ENCODE measurements around the gene KRTAP19-6. TPM values are rescaled to one million over a fixed set of nuclear protein-coding genes. Genes with fewer than 3 reads are reported as not detected.

KRTAP19-6 gene
- total and polyA plus RNA-seq, 2 donors (not counting 1 experiment from before 2014, with no cell fraction given): not detected

DNA sequence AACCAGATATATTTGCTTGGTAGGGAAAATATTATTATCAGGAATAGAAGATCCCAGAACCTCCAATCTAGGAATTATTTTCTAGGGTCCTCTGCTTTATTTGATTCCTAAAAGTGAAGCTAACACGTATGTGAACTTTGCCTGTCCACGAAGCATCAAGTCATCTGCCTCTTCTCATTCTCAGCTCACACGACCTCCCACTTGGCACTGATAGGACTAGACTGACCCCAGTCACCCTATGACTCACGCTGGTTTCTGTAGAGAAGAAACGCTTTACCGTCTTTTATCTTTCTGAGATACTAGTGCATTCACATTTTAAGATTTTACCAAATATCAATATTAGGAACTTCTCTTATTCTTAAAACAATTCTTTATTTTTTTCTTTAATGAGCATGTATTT is 21.4 kb upstream of the KRTAP19-6 start:
- H3K79me2 ChIP-seq (ENCODE audit: control insufficient read depth, insufficient read depth, low read length): no peaks in the 10 kb centered on the region
- TF ChIP-seq EZH2 (IDR thresholded peaks at IDR 0.05; ENCODE audit: borderline replicate concordance, insufficient read depth, low read depth, low read length, poor library complexity, severe bottlenecking) (no peak), CTCF (IDR thresholded peaks at IDR 0.05) (no peak)
- no peaks in the 10 kb centered on the region for H3K36me3 ChIP-seq (replicated peaks in 1 of 2; ENCODE audit: control extremely low read depth in 1 of 2, control insufficient read depth in 1 of 2, extremely low read depth in 1 of 2, insufficient read depth in 2 of 2, low read length in 1 of 2)
- Mint-ChIP-seq H3K4me1 (no peaks in the 10 kb centered on the region), H3K27me3 (no peaks in the 10 kb centered on the region), H3K9me3 (ENCODE audit: insufficient read depth) (no peaks in the 10 kb centered on the region), H3K27ac (no peak overlapping the region), H3K4me3 (no peak overlapping the region)
- H3K4me3 ChIP-seq (ENCODE audit: control extremely low read depth in 1 of 5, extremely low read depth in 1 of 5, insufficient read depth in 1 of 5, low read depth in 2 of 5, low read length in 4 of 5): no peak overlapping the region
- H3K27ac ChIP-seq (ENCODE audit: low read length in 2 of 2): no peak overlapping the region
- no peaks in the 10 kb centered on the region for H3K9me3 ChIP-seq (ENCODE audit: control extremely low read depth in 1 of 3, control insufficient read depth in 2 of 3, insufficient read depth in 1 of 3, low read length in 2 of 3)
- ChIA-PET POLR2A (no interaction called here), CTCF (no interaction called here)
- H3K27me3 ChIP-seq (replicated peaks in 1 of 4; ENCODE audit: control extremely low read depth in 1 of 4, control insufficient read depth in 3 of 4, insufficient read depth in 4 of 4, low read length in 3 of 4): no peaks in the 10 kb centered on the region
- no peak overlapping the region for H3K9ac ChIP-seq (ENCODE audit: low read length)
- no peaks in the 10 kb centered on the region for H3K4me1 ChIP-seq (ENCODE audit: control insufficient read depth in 2 of 2, insufficient read depth in 2 of 2, low read length in 2 of 2)
- 50% methylated on average over 2 of the region's 6 CpGs for WGBS (ENCODE audit: insufficient coverage)
- H4K20me1 ChIP-seq (ENCODE audit: control insufficient read depth, insufficient read depth, low read length, poor library complexity, severe bottlenecking): no peaks in the 10 kb centered on the region
- no peak overlapping the region for H2AFZ ChIP-seq (ENCODE audit: insufficient read depth, low read depth, low read length, poor library complexity, severe bottlenecking)
- DNase-seq (no peak), ATAC-seq (ENCODE audit: low read depth) (no peak)
- H3K4me2 ChIP-seq (replicated peaks; ENCODE audit: low read depth, low read length, poor library complexity, severe bottlenecking): no peak overlapping the region
- intact Hi-C loops (cut with micrococcal nuclease): no loop called here

DNA sequence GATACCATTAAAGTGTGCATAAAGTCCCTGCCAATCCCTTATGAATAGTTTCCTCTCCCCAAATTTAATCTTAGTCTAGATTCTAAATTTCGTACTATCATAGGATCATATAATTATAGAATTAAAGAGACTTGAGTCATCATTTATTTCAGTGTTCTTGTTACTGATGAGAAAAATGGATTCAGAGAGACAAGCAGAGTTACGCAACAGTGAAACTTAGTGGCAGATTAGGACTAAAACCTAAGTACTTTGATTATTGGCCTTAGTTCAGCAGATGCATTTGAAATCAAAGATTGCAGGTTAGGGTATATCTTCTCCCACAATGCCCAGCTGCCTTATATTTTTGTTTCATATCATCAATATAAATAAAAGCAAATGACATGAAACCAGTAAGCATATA is 20.3 kb upstream of the KRTAP19-6 start:
- ATAC-seq (ENCODE audit: low read depth): no peak
- intact Hi-C loops (cut with micrococcal nuclease): no loop called here
- 100% methylated on average over 1 of the region's 2 CpGs for WGBS (ENCODE audit: insufficient coverage)
- Histone ChIP-seq H2AFZ (ENCODE audit: insufficient read depth, low read depth, low read length, poor library complexity, severe bottlenecking) (no peak overlapping the region), H3K4me1 (ENCODE audit: control insufficient read depth in 2 of 2, insufficient read depth in 2 of 2, low read length in 2 of 2) (no peaks in the 10 kb centered on the region), H3K36me3 (replicated peaks in 1 of 2; ENCODE audit: control extremely low read depth in 1 of 2, control insufficient read depth in 1 of 2, extremely low read depth in 1 of 2, insufficient read depth in 2 of 2, low read length in 1 of 2) (no peaks in the 10 kb centered on the region), H3K27ac (ENCODE audit: low read length in 2 of 2) (no peak overlapping the region), H3K79me2 (ENCODE audit: control insufficient read depth, insufficient read depth, low read length) (no peaks in the 10 kb centered on the region), H3K9me3 (ENCODE audit: control extremely low read depth in 1 of 3, control insufficient read depth in 2 of 3, insufficient read depth in 1 of 3, low read length in 2 of 3) (no peaks in the 10 kb centered on the region), H4K20me1 (ENCODE audit: control insufficient read depth, insufficient read depth, low read length, poor library complexity, severe bottlenecking) (no peaks in the 10 kb centered on the region), H3K9ac (ENCODE audit: low read length) (no peak overlapping the region), H3K4me2 (replicated peaks; ENCODE audit: low read depth, low read length, poor library complexity, severe bottlenecking) (no peak overlapping the region), H3K27me3 (replicated peaks in 1 of 4; ENCODE audit: control extremely low read depth in 1 of 4, control insufficient read depth in 3 of 4, insufficient read depth in 4 of 4, low read length in 3 of 4) (no peaks in the 10 kb centered on the region), H3K4me3 (ENCODE audit: control extremely low read depth in 1 of 5, extremely low read depth in 1 of 5, insufficient read depth in 1 of 5, low read depth in 2 of 5, low read length in 4 of 5) (no peak overlapping the region)
- DNase-seq: no peak
- no peak overlapping the region for H3K4me3 Mint-ChIP-seq
- TF ChIP-seq EZH2 (IDR thresholded peaks at IDR 0.05; ENCODE audit: borderline replicate concordance, insufficient read depth, low read depth, low read length, poor library complexity, severe bottlenecking) (no peak), CTCF (IDR thresholded peaks at IDR 0.05) (no peak)
- H3K4me1 Mint-ChIP-seq: no peaks in the 10 kb centered on the region
- H3K9me3 Mint-ChIP-seq (ENCODE audit: insufficient read depth): no peaks in the 10 kb centered on the region
- POLR2A ChIA-PET: no interaction called here
- CTCF ChIA-PET: no interaction called here
- H3K27ac Mint-ChIP-seq: no peak overlapping the region
- no peaks in the 10 kb centered on the region for H3K27me3 Mint-ChIP-seq

Measured in B cell (primary cell).